GM19455 (cell line): Measurements from ENCODE around the gene ZYG11A.

Experiments
- ATAC-seq: cut with Tn5 transposase; IDR thresholded peaks from one replicate; pipeline ENCODE4 v1.9.1; 2021; ENCODE audit not compliant: unreplicated experiment

The ZYG11A gene

DNA sequence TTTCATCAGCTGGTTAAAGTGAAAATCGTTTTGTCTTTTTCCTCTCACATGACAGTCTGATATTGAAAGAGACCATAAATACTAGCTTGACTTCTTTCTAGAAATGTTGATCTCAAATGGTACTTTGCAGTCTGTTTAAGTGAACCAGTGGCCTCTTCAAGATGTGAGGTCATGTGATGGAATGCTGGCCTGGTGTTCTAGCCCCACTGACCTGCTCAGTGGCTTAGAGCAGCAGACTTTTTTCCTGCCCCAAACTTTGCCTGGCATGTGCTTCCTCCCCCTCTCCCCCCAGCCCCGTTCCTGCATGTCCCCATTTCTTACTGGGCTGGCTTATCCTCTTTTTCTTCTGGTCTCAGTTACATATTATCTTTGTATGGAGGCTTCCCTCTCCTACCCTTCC, 34.3 kb downstream of the ZYG11A start:
- ATAC-seq = no peak

DNA sequence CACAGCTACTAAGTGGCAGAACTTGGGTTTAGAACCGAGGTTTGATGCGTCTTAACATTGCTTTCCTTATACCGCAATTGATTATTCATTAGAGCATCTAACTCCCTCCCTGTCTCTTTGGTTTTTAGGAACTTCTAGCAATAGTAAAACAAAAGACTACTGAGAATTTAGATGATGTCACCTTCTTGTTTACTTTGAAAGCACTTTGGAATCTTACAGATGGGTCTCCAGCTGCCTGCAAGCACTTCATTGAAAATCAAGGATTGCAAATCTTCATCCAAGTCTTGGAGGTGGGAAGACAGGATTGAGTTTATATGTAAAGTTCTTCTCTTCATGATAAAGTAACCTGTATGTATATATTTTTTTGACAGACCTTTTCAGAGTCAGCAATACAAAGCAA, 35.0 kb downstream of the ZYG11A start:
- no peak for ATAC-seq

DNA sequence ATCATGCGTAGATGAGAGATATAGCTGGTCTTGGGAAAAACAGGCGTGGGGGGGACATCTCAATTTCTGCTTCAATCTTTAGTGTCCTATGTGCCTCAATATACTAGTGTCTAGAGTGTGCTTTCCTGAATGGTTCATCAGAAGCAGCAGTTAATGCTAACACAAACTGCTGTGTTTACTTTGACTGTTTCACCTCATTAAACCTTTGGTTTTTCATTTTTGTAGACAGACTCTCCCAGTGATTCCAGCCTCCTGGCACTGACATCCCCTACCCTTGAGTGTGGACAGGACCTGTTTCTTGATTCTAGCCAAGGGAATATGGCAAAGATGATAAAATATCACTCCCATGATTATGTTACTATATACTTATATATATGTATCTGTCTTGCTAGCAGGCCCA, 37.6 kb downstream of the ZYG11A start:
- ATAC-seq = no peak

DNA sequence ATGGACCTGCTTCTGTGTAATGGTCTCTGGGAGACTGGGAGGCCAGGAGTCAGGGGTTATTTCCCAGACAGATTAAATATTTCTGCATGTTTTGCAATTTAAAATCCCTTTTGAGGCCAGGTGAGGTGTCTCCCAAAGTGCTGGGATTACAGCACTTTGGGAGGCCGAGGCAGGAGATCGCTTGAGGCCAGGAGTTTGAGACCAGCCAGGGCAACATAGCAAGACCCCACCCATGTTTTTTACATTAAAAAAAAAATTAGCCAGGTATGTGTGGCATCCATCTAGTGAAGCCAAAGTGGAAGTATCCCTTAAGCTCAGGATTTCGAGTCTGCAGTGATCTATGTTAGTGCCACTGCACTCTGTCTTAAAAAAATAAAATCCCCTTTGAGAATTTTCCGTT, 44.9 kb downstream of the ZYG11A start:
- no peak for ATAC-seq

DNA sequence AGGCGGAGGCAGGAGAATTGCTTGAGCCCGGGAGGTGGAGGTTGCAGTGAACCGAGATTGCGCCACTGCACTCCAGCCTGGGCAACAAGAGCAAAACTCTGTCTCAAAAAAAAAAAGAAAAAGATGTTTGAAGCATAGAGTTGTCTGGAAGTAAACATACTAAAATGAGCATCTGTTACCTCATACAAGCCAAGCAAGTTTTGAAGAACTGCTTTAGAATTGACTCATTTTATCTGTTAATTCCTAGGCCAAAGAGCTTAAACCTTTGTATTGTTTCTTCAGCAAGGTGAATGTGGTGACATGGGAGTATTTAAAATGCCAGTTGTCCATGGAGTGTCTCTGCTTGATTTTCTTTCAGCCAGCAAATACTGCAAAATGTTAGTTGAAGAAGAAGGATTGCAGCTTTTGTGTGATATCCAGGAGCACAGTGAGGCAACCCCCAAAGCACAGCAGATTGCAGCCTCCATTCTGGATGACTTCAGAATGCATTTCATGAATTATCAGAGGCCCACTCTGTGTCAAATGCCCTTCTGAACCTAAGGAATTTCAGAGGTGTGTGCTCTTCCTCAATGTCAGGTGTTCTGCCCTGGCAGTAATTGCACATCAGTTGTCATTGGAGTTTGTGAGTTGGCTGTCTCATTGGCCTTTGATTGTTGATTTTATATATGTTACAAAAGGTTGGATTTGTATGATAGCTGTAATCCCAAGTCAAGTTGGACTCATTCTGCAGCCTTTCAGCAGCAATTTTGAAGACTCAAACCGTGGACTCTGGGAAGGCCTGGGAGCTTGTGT, 50.1 kb downstream of the ZYG11A start:
- no peak for ATAC-seq

DNA sequence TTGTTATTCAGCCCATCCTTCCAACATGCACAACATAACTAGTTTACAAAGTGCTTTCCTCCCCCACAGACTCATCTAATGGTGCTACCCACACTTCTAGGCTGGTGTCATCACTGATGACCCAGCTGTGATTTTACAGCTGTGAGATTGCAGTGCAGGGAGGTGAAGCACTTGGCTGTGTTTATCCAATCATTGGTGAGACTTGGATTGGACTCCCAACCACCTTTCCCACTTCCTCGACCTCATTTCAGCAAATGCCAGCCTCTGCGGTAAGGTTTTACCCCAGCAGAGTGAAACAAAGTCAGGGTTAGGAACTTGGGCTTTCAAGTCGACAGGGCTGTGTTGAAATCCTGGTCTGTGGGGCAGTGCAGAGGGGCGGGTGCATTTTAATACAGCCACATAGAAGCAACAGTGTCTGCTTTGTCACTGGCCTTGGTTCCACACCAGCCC, 56.9 kb downstream of the ZYG11A start:
- ATAC-seq = no peak

DNA sequence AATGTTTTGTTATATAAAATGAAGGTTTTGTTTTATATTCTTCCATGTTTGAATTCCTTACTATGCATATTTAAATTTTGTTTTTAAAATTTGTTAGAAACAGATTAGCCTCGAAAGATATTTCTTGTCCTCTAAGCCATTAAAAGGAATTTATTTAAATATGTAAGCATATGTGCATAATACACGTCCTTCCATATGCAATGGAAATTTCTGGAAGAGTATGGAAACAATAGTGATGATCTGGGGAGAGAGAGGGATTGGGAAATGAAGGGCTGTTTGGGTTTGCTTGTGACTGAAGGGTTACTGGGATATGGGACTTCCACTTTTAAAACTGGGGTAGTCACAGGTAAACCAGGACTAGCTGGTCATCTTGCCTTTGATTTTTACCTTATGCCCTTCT, 57.8 kb downstream of the ZYG11A start:
- no peak for ATAC-seq

DNA sequence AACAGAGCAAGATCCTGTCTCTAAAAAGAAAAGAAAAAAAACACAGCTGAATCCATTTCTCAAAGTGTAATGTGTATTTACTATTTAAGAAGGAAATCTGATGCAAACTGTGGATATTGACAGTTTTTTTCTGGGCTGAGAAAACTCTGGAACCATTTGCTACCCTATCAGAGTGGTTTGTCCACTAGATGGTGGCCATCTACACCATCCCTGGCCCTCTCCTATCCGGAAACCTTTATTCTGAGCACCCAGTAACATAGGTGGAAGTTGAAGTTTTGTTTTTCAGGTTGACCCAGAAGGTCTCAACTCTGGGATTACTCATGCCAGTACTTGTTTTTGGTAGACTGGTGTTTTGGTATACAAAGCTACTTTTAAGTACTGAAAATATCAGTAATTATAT, 58.8 kb downstream of the ZYG11A start:
- ATAC-seq = no peak

DNA sequence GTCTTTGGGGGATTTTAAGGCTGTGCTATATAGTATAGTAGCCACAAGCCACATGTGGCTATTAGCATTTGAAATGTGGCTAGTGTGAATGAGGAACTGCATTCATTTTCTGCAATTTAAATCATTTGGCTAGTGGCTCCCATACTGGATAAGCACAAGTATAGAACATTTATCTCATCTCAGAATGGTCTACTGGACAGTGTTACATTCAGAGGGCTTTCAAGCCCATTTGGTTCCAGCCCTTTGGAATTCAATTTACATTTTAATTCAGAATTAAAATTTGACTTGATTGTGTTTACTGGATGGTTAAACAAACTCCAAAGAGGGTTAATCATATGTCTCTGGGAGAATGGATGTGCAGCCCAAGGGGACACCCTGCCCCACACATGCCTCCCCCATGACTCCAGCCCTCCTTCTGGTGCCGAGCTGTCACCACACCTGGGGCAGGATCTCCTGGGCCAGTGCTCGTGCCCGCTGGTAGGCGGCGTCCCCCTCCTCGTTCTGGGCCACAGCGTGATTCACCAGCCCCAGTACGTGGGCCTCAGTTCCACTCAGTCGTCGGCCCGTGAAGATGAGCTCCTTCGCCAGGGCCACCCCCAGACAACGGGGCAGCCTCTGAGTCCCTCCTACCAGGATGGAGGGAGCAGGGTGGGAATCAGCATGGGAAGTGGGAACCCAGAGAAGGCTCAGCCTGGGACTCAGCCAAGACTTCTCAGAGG, 61.8 kb downstream of the ZYG11A start:
- no peak for ATAC-seq

DNA sequence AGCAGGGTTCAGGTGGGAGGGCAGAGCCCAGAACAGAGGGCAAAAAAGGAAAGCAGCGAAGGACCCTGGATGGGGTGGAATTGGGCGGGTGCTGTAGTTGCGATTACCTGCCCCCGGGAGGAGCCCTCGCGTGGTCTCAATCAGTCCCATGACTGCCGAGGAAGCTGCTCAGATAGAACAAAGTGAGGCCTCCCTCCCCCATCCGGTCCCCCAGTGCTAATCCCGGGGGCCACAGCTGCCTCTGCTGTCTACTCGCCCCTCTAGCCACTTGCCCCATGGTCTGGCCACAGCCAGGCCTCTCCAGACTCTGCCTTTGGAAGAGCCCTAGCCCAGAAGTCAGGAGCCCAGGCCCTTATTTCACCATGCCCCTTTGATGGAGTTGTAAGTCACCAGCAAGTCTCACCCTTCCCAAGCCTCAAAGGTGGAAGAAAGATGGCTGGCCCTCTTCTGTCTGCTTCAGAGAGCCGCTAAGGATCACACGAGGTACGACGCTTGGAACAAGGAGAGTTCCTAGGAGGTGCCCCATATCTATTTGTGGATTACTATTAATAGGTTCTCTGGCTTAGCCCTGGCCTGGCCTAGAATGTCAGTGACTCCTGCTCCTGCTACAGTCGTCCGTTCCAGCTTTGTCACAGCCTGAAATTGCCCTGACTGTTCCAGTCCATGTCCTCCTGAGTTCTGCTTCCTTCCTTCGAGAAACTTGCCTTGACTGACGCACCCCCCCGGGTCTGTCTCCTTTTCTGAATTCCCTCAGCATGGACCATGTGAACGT, 62.6 kb downstream of the ZYG11A start:
- no peak for ATAC-seq

DNA sequence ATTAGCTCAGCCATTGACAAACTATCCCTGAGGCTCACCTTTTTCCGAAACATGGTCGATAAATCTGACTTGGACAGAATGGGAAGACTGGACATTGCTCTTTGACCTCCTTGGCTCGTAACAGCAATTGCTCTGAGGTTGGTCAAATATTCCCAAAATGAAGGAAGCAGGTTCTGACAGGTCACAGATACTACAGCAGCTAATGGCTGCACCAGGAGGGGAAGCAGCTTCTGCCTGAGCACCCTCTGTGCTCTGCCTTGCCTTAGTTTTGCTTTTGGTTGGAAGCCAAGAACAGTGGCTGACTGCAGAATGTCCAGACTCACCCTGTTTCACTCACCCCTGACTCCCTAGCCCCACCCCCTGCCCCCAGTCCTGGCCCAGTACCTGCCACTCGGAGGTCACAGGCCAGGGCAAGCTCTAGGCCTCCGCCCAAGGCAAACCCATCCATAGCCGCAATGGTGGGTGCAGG, 63.6 kb downstream of the ZYG11A start:
- no peak for ATAC-seq

DNA sequence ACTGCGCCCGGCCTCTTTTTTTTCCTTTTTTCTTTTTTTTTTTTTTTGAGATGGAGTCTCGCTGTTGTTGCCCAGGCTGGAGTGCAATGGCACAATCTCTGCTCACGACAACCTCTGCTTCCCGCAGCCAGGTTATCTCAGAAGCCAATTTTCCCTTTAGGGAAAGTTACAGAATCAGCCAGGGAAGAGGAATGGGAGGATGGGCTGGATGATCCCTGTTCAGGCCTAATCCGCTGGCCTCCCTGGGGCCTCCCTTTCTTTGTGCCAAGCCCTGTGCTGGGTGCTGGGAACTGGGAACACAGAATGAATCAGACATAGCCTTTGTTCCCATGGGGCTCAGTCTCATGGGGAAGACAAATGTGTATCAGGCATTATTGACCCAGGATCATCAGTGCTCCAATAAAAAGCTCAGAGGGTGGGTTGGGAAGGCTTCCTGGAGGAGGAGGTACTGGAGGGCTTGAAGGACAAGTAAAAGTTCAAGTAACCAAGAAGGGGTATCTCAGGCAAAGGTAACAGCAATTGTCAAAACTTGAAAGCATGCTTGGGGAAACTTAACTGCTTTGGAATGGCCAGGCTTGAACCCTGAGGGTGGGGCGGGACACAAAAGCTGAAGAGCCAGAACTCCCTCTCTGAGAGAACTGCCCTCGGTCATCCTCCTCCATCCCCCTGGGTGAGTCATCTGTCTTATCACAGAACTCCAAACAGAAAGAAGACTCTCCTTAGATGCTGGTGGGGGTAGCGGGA, 64.7 kb downstream of the ZYG11A start:
- ATAC-seq = no peak

DNA sequence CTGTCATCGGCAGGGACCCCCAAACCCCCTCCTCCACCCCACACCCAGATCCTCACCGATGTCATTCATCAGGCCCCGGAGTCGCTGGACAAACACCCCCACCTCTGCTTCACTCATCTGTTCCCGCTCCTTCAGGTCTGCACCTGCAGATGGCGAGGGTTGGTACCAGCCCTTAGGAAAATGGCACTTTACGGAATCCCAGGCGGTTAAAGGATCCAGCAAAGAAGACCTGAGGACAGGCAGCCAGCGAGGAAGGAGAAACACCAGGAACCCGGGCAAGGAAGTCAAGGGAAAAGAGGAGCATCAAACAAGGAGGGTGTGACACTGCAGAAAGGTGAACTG, 65.2 kb downstream of the ZYG11A start:
- ATAC-seq = no peak

DNA sequence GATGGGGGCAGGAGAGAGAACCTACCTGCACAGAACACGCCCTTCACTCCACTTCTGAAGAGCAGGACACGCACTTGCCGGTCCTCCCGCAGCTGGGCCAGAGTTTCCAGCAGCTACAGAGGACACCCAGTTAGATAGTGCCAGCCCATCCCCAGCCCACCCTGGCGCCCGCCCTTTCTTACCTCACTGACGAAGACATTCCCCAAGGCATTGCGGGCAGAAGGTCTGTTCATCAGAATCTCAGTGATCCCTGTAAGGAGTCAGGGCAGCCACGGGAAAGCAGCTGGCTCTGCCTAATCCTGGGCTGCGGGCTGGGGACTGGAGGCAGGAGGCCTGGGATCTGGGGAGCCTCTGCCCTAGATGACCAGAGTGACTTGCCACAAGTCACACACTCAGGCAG, 69.0 kb downstream of the ZYG11A start:
- no peak for ATAC-seq

DNA sequence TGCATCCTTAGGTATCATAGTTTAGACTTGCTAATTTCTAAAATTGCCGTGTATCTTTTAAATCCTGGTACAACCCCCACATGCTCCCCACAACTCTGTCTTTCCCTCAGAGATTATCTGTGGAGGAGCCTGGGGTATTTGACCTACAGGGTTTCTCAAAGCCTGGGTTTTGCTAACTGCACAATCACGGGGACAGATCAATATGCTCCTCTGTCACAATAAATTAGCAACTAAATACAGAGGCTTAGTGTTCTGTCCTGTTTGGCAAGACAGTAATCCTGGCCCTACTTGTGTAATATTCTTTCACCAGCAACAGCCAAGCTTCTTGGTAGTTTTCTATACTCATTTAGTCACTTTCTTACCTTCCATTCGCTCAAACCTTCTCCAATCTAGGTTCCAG, 70.5 kb downstream of the ZYG11A start:
- no peak for ATAC-seq

DNA sequence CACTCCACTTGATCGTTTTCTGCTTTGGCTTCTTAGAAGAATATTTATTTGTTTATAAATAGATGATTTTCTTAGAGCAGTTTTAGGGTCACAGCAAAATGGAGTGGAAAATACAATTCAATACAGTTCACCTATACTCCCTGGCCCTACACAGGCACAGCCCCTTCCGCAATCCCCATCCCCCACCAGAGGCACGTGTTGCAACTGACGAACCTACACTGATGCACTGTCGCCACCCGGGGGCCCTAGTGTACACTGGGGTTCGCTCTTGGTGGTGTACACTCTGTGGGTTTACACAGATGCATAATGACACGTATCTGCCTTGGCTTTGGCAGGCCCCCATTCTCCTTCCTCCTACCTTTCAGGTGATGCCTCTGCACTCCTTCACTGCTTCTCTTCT, 71.0 kb downstream of the ZYG11A start:
- ATAC-seq = no peak

DNA sequence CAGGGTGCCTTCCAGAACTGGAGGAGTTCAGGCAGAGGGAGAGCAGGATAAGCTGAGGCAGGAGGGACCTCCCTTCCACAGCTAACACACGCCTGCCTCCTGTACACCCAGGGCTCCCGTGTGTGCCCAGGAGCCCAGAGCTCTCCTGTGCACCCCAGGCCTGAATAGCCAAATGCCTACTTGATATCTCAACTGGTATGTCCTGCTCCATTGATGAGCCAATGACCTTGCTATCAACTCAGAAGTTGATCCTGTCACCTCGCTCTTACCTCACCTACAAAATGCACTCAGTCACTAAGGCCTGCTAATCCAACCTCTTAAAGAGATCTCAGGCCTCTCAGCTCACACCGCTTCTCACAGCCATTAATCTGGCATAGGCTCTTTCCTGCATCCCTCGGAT, 71.9 kb downstream of the ZYG11A start:
- no peak for ATAC-seq

DNA sequence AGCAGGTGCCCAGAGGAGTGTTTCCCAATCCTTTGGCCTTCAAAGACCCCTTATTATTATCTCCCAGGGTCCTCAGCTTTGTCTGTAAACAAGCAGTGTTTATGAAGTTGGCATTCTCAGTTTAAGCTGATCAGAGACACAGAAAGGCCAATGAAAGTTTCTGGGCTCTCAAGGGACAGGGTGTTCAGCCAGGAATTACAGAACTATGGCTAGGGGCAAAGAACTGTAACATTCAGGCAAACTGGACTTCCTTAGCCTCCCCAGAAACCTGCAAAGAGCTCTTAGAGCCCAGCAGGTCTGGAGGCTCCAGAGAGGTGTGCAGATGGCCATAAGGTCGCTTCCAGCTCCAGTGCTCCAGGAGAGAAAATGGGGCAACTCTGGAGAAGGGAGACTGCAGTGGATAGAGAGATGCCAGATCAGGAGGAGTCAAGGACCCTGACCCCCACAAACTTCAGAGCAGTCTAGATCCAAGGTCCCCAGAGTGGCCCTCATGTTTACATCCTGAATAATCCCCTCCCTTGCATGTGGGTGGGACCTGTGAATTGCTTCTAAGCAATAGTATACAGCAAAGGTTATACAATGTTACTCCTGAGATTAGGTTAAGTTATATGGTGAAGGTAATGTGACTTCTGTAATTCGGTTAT, 72.8 kb downstream of the ZYG11A start:
- no peak for ATAC-seq

DNA sequence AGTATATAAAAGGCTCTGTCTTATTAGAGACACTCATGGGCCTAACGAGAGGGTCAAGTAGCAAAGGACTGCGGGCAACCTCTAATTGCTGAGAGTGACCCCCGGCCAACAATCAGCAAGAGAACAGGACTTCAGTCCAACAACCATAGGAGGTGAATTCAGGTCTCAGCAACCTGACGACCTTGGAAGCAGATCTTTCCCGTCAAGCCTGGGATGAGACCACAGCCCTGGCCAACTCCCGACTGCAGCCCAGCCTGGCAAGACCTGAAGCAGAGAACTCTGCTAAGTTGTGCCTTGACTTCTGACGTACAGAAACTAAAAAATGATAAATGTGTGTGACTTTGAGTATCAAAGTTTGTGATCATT, 73.3 kb downstream of the ZYG11A start:
- no peak for ATAC-seq

DNA sequence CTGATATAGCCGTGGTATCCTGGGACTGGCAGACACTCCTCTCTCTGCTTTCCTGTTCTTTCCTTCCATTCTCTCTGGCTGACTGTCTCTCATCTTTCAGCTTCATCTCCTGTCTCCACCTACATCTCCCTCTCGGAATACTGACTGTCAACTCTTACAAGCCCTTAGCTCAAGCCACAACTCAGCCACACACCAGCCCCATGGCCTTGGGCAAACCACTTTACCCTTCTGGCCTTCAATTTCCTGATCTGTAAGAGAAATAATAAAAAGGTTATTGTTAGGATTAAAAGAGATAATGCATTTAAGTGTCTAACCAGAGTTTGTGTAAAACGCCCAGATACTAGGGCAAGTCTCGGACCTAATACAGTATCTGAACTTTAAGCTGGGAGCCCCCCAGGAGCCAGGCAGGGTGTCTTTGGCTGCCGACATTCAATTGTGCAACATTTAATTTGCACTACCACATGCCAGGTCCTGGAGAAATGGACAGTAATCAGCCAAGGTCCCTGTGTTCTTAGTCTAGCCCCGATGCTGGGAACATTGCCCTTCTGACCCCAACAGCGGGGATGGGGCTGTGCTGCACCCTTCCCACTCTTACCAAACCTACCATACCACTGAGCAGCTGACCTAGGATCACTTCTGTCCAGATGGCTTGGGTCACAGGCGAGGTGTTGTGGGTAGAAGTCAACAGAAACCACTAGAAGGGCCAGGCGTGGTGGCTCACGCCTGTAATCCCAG, 73.8 kb downstream of the ZYG11A start:
- no peak for ATAC-seq
